Panc1 (cell line): ENCODE results near the gene CDH19. TPM values are rescaled to one million over a fixed set of nuclear protein-coding genes. Genes with fewer than 3 reads are reported as not detected.

Experiments used
- ATAC-seq: fragments of 200-7000 bp; cut with Tn5 transposase; 2 replicates; pipeline ENCODE4 v1.9.1; 2020; ENCODE audit warnings: mild to moderate bottlenecking, moderate library complexity
- BruUV-seq: library from RNA; stranded (reverse); fragments of 400-500 nt; replicated peaks from 2 replicates; lab custom pipeline; 2021; lab: Mats Ljungman, UMichigan
- CTCF ChIA-PET: fragments of 300-600 bp; sonication (Branson Sonifier 250); formaldehyde crosslinking; loops from one replicate; lab custom pipeline; 2022; ENCODE audit warnings: antibody characterized with exemption; lab: Charles Lee
- POLR2A ChIA-PET: fragments of 300-600 bp; sonication (Branson Sonifier 250); formaldehyde crosslinking; loops from one replicate; lab custom pipeline; 2022; ENCODE audit warnings: antibody characterized with exemption; lab: Charles Lee
- DNase-seq: peaks from one replicate; pipeline ENCODE4 v3.0.0-alpha.2; 2010; ENCODE audit warnings: low read depth, low spot score
- H3K27ac ChIP-seq: 2 replicates; pipeline ENCODE4 v1.5.1; 2011; ENCODE audit warnings: mild to moderate bottlenecking, low read length, inconsistent platforms
- H3K27me3 ChIP-seq: fragments of 200-500 bp; sonication (Bioruptor generic); 2 replicates; pipeline ENCODE4 v1.6.0; 2014; ENCODE audit warnings: low read length, inconsistent platforms; ENCODE audit not compliant: control insufficient read depth, insufficient read depth
- H3K36me3 ChIP-seq: fragments of 200-500 bp; sonication (Bioruptor generic); 2 replicates; pipeline ENCODE4 v1.5.1; 2014; ENCODE audit warnings: inconsistent platforms, mild to moderate bottlenecking, low read length, moderate library complexity; ENCODE audit not compliant: control insufficient read depth, insufficient read depth
- H3K4me1 ChIP-seq: 2 replicates; pipeline ENCODE4 v1.5.1; 2011; ENCODE audit warnings: inconsistent platforms, mild to moderate bottlenecking, low read length, moderate library complexity; ENCODE audit not compliant: control insufficient read depth, insufficient read depth
- H3K4me3 ChIP-seq, 2 experiments: 2 replicates each; pipeline ENCODE4 v1.5.1; 2011 to 2012; ENCODE audit warnings: low read depth in 2 of 2, low read length in 2 of 2, mild to moderate bottlenecking in 2 of 2, inconsistent platforms in 1 of 2, moderate library complexity in 1 of 2
- H3K9me3 ChIP-seq: fragments of 200-500 bp; sonication (Bioruptor generic); 2 replicates; pipeline ENCODE4 v1.5.1; 2014; ENCODE audit warnings: low read depth, mild to moderate bottlenecking, inconsistent platforms, low read length, moderate library complexity; ENCODE audit not compliant: control insufficient read depth, insufficient read depth
- POLR2AphosphoS5 ChIP-seq: IDR thresholded peaks from 2 replicates; pipeline ENCODE4 v1.6.1; 2012; ENCODE audit warnings: mild to moderate bottlenecking, low read depth, low read length, moderate library complexity
- SIN3A ChIP-seq: IDR thresholded peaks from 2 replicates; pipeline ENCODE4 v1.6.1; 2012; ENCODE audit warnings: low read depth, mild to moderate bottlenecking, low read length, moderate library complexity, borderline replicate concordance; ENCODE audit not compliant: insufficient read depth
- TCF7L2 ChIP-seq: IDR thresholded peaks from 2 replicates; pipeline ENCODE4 v1.6.1; 2011; ENCODE audit warnings: mild to moderate bottlenecking, low read depth, low read length, inconsistent platforms
- in situ Hi-C: cut with HindIII; loops from 2 replicates; pipeline ENCODE4 v1.10.0; 2016; ENCODE audit warnings: low sequenced_read_pairs, low pct_unique_long_range_greater_than_20kb
- intact Hi-C: fragments of 100-400 bp; cut with micrococcal nuclease; formaldehyde crosslinking; loops from one replicate; pipeline ENCODE4 v1.10.0; 2022; ENCODE audit not compliant: unreplicated experiment
- total RNA-seq: library from RNA; stranded (reverse); gene quantifications from one replicate; pipeline ENCODE4 v1.2.1, GENCODE V29; 2021; ENCODE audit not compliant: unreplicated experiment
- TF ChIP-seq, protein P1 (sequence below): fragments of 450-650 bp; IDR thresholded peaks from 2 replicates; pipeline ENCODE4 v1.5.1; 2017; ENCODE audit warnings: mild to moderate bottlenecking
- TF ChIP-seq, protein P2 (sequence below), 2 experiments: IDR thresholded peaks; 2 replicates each; pipeline ENCODE4 v1.6.1; 2011 to 2012; ENCODE audit warnings: low read depth in 2 of 2, control low read depth in 1 of 2, low read length in 1 of 2, mild to moderate bottlenecking in 1 of 2, moderate library complexity in 1 of 2; ENCODE audit not compliant: insufficient read depth in 1 of 2

CDH19 gene
- total RNA-seq, 1 experiment from 2014 or later: not detected

DNA sequence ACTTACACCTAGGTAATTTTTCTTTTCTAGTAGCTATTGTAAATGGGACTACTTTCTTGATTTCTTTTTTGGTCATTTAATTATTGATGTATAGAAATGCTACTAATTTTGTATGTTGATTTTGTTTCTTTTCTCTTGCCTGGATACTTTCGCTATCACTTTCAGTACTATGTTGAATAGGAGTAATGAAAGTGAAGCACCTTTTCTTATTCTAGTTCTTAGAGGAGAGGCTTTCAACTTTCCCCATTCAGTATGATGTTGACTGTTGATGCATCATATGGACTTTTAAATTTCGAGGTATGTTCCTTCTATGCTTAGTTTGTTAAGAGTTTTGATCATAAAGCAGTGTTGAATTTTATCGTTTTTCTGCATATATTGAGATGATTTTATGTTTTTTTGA is 142.5 kb downstream of the CDH19 start:
- H3K27ac ChIP-seq: no peak overlapping the region
- CTCF ChIA-PET: no interaction called here
- BruUV-seq: no TSS peak
- POLR2A ChIA-PET: no interaction called here
- H3K9me3 ChIP-seq: no peaks in the 10 kb centered on the region
- intact Hi-C loops: no loop called here
- no peak overlapping the region for H3K4me3 ChIP-seq
- TF ChIP-seq, protein P1, sequence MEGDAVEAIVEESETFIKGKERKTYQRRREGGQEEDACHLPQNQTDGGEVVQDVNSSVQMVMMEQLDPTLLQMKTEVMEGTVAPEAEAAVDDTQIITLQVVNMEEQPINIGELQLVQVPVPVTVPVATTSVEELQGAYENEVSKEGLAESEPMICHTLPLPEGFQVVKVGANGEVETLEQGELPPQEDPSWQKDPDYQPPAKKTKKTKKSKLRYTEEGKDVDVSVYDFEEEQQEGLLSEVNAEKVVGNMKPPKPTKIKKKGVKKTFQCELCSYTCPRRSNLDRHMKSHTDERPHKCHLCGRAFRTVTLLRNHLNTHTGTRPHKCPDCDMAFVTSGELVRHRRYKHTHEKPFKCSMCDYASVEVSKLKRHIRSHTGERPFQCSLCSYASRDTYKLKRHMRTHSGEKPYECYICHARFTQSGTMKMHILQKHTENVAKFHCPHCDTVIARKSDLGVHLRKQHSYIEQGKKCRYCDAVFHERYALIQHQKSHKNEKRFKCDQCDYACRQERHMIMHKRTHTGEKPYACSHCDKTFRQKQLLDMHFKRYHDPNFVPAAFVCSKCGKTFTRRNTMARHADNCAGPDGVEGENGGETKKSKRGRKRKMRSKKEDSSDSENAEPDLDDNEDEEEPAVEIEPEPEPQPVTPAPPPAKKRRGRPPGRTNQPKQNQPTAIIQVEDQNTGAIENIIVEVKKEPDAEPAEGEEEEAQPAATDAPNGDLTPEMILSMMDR: no peak
- TF ChIP-seq, protein P2, sequence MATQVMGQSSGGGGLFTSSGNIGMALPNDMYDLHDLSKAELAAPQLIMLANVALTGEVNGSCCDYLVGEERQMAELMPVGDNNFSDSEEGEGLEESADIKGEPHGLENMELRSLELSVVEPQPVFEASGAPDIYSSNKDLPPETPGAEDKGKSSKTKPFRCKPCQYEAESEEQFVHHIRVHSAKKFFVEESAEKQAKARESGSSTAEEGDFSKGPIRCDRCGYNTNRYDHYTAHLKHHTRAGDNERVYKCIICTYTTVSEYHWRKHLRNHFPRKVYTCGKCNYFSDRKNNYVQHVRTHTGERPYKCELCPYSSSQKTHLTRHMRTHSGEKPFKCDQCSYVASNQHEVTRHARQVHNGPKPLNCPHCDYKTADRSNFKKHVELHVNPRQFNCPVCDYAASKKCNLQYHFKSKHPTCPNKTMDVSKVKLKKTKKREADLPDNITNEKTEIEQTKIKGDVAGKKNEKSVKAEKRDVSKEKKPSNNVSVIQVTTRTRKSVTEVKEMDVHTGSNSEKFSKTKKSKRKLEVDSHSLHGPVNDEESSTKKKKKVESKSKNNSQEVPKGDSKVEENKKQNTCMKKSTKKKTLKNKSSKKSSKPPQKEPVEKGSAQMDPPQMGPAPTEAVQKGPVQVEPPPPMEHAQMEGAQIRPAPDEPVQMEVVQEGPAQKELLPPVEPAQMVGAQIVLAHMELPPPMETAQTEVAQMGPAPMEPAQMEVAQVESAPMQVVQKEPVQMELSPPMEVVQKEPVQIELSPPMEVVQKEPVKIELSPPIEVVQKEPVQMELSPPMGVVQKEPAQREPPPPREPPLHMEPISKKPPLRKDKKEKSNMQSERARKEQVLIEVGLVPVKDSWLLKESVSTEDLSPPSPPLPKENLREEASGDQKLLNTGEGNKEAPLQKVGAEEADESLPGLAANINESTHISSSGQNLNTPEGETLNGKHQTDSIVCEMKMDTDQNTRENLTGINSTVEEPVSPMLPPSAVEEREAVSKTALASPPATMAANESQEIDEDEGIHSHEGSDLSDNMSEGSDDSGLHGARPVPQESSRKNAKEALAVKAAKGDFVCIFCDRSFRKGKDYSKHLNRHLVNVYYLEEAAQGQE (IDR thresholded peaks at IDR 0.05; ENCODE audit: insufficient read depth in 1 of 2, low read depth in 2 of 2, low read length in 1 of 2): no peak
- TF ChIP-seq POLR2AphosphoS5 (no peak), SIN3A (no peak), TCF7L2 (no peak)
- in situ Hi-C loops: no loop called here
- H3K4me1 ChIP-seq: no peaks in the 10 kb centered on the region
- no peaks in the 10 kb centered on the region for H3K36me3 ChIP-seq
- no peak for ATAC-seq
- DNase-seq: no peak
- no peaks in the 10 kb centered on the region for H3K27me3 ChIP-seq

DNA sequence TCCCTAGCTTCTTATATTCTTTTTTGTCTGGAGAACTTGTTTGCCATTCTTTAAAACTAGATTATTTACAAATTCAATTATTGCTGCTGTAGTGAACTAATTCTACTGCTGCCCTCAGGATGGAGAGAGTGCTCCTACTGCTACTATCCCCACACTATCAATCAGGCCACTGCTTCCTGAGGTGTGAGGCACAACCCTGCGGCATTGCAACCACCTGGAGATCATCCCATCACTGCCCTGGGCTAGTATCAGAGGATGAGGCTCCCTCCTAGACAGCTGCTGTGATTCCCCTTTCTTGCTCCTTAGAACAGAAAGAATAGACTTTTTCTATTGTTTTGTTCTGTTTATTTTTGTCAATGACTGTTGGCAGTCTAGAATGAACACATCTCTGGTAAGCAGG is 146.6 kb downstream of the CDH19 start:
- Histone ChIP-seq H3K4me1 (no peaks in the 10 kb centered on the region), H3K9me3 (no peaks in the 10 kb centered on the region), H3K36me3 (no peaks in the 10 kb centered on the region), H3K27me3 (no peaks in the 10 kb centered on the region), H3K27ac (no peak overlapping the region), H3K4me3 (no peak overlapping the region)
- no peak for ATAC-seq
- BruUV-seq: no TSS peak
- in situ Hi-C loops: no loop called here
- CTCF ChIA-PET: no interaction called here
- no peak for DNase-seq
- POLR2A ChIA-PET: no interaction called here
- no peak for TF ChIP-seq TCF7L2
- TF ChIP-seq, protein P1: no peak
- no peak for TF ChIP-seq POLR2AphosphoS5
- TF ChIP-seq SIN3A: no peak
- TF ChIP-seq, protein P2 (IDR thresholded peaks at IDR 0.05; ENCODE audit: insufficient read depth in 1 of 2, low read depth in 2 of 2, low read length in 1 of 2): no peak
- intact Hi-C loops: no loop called here
